MCF 10A (cell line): Measurements from ENCODE around the gene DEFB131B. TPM values are rescaled to one million over a fixed set of nuclear protein-coding genes. Genes with fewer than 3 reads are reported as not detected.

Experiments used
- BruUV-seq: library from RNA; stranded (reverse); fragments of 400-500 nt; replicated peaks from 2 replicates; lab custom pipeline; 2021; lab: Mats Ljungman, UMichigan
- CTCF ChIA-PET: fragments of 300-600 bp; sonication (Branson Sonifier 250); formaldehyde crosslinking; extraction: SDS; loops from one replicate; lab custom pipeline; 2021; ENCODE audit warnings: antibody characterized with exemption, inconsistent platforms; lab: Yijun Ruan, JAX
- POLR2A ChIA-PET: fragments of 300-600, 350-650 bp; sonication (Branson Sonifier 250); formaldehyde crosslinking; extraction: SDS; loops from one replicate; lab custom pipeline; 2020; ENCODE audit warnings: antibody characterized with exemption, inconsistent platforms; lab: Yijun Ruan, JAX
- DNase-seq: peaks from one replicate; pipeline ENCODE4 v3.0.0-alpha.2; 2018; ENCODE audit not compliant: unreplicated experiment
- H3K27ac Mint-ChIP-seq: one replicate; pipeline ENCODE4 v1.8.0; 2022; ENCODE audit warnings: mild to moderate bottlenecking, low read depth, mixed read lengths; ENCODE audit not compliant: unreplicated experiment
- H3K27me3 Mint-ChIP-seq: one replicate; pipeline ENCODE4 v1.8.0; 2022; ENCODE audit warnings: mixed read lengths; ENCODE audit not compliant: insufficient read depth, unreplicated experiment
- H3K36me3 Mint-ChIP-seq: one replicate; pipeline ENCODE4 v1.8.0; 2022; ENCODE audit warnings: mild to moderate bottlenecking, moderate library complexity, mixed read lengths; ENCODE audit not compliant: insufficient read depth, unreplicated experiment
- H3K4me1 Mint-ChIP-seq: one replicate; pipeline ENCODE4 v1.8.0; 2022; ENCODE audit warnings: mixed read lengths; ENCODE audit not compliant: insufficient read depth, unreplicated experiment
- H3K4me3 Mint-ChIP-seq: one replicate; pipeline ENCODE4 v1.8.0; 2022; ENCODE audit warnings: mild to moderate bottlenecking, moderate library complexity, mixed read lengths; ENCODE audit not compliant: unreplicated experiment
- H3K9me3 Mint-ChIP-seq: one replicate; pipeline ENCODE4 v1.8.0; 2022; ENCODE audit warnings: mixed read lengths; ENCODE audit not compliant: unreplicated experiment
- intact Hi-C: fragments of 100-400 bp; cut with micrococcal nuclease; formaldehyde crosslinking; loops from 2 replicates; pipeline ENCODE4 v1.14.1; 2022
- total RNA-seq: library from RNA; stranded (reverse); gene quantifications from 2 replicates; pipeline ENCODE4 v1.2.3, GENCODE V29; 2022
- TF ChIP-seq, protein P1 (sequence below): fragments of 200-600 bp; IDR thresholded peaks from one replicate; pipeline ENCODE4 v1.8.0; 2022; ENCODE audit warnings: antibody characterized with exemption, mild to moderate bottlenecking; ENCODE audit not compliant: unreplicated experiment

DEFB131B gene
- total RNA-seq, 1 experiment from 2014 or later, result not detected

DNA sequence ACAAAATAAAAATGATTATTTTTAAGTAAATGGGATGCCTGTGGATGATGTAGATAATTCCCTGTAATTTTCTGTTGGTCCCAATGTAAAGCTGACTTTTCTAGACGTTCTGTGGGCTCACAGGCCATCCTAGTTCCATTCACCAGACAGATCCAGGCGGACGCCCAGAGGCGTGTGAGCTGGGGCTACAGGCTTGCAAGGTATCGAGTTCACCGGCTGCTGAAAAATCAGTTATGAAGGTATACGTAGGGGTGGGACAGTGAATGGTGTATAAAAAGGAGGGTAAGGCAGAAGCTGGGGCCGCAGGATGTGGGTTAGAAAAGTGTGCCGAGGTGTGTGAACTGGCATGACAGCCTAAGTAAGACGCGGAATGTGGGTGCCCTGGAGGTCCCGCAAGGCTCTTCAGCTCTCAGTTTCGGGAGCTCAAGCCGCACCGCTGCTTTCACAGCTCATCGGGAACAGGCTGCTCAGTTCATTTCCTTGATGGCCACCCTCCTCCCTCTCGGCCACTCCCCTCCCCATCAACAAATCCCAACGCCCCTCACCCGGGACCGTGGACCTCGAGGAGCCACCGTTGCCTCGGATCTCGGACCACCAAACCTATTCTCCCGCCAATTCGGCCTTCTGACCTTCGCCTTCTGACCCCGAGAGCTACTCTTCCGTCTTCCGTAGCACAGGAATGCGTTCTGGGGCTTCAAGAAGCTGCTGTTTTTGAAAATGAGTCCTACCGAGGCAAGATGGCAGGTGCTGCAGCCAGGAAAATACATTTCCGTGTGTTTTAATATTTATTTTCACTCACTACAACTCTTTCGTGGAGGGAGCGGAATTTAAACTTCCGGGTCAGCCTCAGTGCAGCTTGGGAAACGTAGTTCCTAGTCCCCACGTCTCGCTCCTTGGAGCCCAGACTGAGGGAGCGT, 49.8 kb downstream of the DEFB131B start, which contains the start of gene XNDC1N:
XNDC1N (minus strand) TSS at position 775 of the 917 bp plus-strand sequence. CDS start 5,241 bp downstream, outside the sequence.
- Mint-ChIP-seq H3K9me3 (no peaks in the 10 kb centered on the region), H3K36me3 (peaks cover 20% of the 10 kb centered on the region), H3K27ac (peak within 1 kb of the TSS; percentile 98), H3K27me3 (no peaks in the 10 kb centered on the region), H3K4me1 (peaks cover 19% of the 10 kb centered on the region), H3K4me3 (peak within 1 kb of the TSS; percentile 91)
- CTCF ChIA-PET, result interaction anchor here (0.5 to 1.0 kb wide), 6 partner anchors 20 to 503 kb away, joined by 3 to 6 read pairs (median 4); no protein-coding TSS in a partner anchor
- intact Hi-C loops, result no loop called here
- POLR2A ChIA-PET, result interaction anchor here (0.6 to 4.4 kb wide), 19 partner anchors 8 to 1635 kb away, joined by 3 to 28 read pairs (median 3); no protein-coding TSS in a partner anchor
- peak; percentile 89 for DNase-seq
- BruUV-seq, result TSS peak; percentile 58
- TF ChIP-seq, protein P1, sequence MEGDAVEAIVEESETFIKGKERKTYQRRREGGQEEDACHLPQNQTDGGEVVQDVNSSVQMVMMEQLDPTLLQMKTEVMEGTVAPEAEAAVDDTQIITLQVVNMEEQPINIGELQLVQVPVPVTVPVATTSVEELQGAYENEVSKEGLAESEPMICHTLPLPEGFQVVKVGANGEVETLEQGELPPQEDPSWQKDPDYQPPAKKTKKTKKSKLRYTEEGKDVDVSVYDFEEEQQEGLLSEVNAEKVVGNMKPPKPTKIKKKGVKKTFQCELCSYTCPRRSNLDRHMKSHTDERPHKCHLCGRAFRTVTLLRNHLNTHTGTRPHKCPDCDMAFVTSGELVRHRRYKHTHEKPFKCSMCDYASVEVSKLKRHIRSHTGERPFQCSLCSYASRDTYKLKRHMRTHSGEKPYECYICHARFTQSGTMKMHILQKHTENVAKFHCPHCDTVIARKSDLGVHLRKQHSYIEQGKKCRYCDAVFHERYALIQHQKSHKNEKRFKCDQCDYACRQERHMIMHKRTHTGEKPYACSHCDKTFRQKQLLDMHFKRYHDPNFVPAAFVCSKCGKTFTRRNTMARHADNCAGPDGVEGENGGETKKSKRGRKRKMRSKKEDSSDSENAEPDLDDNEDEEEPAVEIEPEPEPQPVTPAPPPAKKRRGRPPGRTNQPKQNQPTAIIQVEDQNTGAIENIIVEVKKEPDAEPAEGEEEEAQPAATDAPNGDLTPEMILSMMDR, result no peak

DNA sequence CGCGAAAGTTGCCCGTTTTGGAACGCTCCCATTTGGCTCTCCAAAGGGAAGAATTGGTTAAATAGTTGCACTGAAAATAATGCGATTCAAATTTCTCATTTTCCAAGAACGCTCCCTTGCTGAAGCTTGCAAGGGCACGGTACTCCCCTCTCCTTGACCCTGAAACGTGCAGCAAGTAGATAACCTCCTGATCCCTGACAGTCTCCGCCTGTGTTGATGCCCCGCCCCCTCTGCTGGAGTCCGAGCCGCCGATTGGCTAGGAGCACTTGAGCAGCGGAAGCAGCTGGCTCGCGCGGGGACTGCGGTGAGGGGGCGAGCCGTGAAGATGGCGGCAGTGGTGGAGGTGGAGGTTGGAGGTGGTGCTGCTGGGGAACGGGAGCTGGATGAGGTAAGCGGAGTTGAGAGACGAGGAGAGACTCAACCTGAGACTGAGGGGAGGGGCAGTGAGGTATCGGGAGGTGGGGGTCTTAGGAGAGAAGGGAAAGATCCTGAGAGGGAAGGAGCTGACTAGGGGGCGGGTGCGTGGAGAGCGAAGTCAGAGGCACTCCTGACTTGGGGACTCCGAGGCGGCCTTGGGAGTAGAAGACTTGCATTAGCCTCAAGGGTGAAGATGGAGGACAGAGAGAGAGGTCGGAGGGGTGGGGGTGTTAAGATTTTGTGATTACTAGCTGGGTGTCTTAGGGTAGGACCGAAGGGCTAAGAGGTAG, 50.6 kb downstream of the DEFB131B start, which contains the start of gene RNF121:
RNF121 (plus strand) TSS at position 310 of the 707 bp plus-strand sequence; CDS start at position 326, 16 bp downstream.
- intact Hi-C loops, result no loop called here
- no TSS peak for BruUV-seq
- TF ChIP-seq, protein P1, result no peak
- H3K4me1 Mint-ChIP-seq, result peaks cover 23% of the 10 kb centered on the region
- peaks cover 14% of the 10 kb centered on the region for H3K36me3 Mint-ChIP-seq
- H3K27me3 Mint-ChIP-seq, result no peaks in the 10 kb centered on the region
- ChIA-PET CTCF (interaction anchor here (0.6 to 1.5 kb wide), 5 partner anchors 22 to 714 kb away, joined by 3 to 7 read pairs (median 3); no protein-coding TSS in a partner anchor), POLR2A (interaction anchor here (0.6 to 4.4 kb wide), 17 partner anchors 15 to 1905 kb away, joined by 3 to 28 read pairs (median 3); no protein-coding TSS in a partner anchor)
- no peaks in the 10 kb centered on the region for H3K9me3 Mint-ChIP-seq
- peak; percentile 94 for DNase-seq
- H3K27ac Mint-ChIP-seq, result peak within 1 kb of the TSS; percentile 98
- H3K4me3 Mint-ChIP-seq, result peak within 1 kb of the TSS; percentile 91

DNA sequence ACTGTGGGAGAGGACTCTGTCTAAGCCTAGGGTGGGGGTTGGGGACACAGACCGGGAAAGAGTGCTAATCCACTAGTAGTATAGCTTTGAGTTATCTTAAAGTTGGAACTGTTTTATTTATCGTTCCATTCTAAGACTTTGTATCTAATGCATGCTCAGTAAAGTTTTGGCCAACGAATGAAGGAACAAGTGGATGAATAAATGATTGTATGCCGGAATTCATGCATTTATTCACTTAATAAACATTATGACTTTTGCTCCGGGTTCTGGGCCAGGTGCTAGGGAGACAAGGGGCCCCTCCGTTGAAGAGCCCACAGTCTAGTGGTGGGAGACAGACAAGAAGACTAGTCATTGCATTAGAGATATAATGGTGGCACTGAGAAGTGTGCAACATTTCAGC, 51.2 kb downstream of the DEFB131B start:
- ChIA-PET POLR2A (interaction anchor here (0.6 to 4.4 kb wide), 11 partner anchors 9 to 1904 kb away, joined by 3 to 28 read pairs (median 3); no protein-coding TSS in a partner anchor), CTCF (interaction anchor here (0.6 to 1.5 kb wide), 3 partner anchors 48 to 714 kb away, joined by 3 to 7 read pairs (median 3); no protein-coding TSS in a partner anchor)
- peaks cover 29% of the 10 kb centered on the region for H3K4me1 Mint-ChIP-seq
- no peak for DNase-seq
- H3K27ac Mint-ChIP-seq, result peak overlapping the region; percentile 98
- H3K9me3 Mint-ChIP-seq, result no peaks in the 10 kb centered on the region
- no TSS peak for BruUV-seq
- intact Hi-C loops, result no loop called here
- H3K4me3 Mint-ChIP-seq, result peak overlapping the region; percentile 91
- no peaks in the 10 kb centered on the region for H3K27me3 Mint-ChIP-seq
- TF ChIP-seq, protein P1, result no peak
- H3K36me3 Mint-ChIP-seq, result peaks cover 14% of the 10 kb centered on the region
